PC-3 (cell line): ENCODE data around the gene TLCD4. TPM values are rescaled to one million over a fixed set of nuclear protein-coding genes. Genes with fewer than 3 reads are reported as not detected.

Experiments used
- ATAC-seq: fragments of 200-7000 bp; cut with Tn5 transposase; 2 replicates; pipeline ENCODE4 v1.9.1; 2020; ENCODE audit warnings: mild to moderate bottlenecking, moderate library complexity
- BruUV-seq: library from RNA; stranded (reverse); fragments of 400-500 nt; replicated peaks from 2 replicates; lab custom pipeline; 2021; lab: Mats Ljungman, UMichigan
- CTCF ChIA-PET: fragments of 300-600 bp; sonication (Branson Sonifier 250); formaldehyde crosslinking; loops from one replicate; lab custom pipeline; 2022; ENCODE audit warnings: antibody characterized with exemption; lab: Charles Lee
- POLR2A ChIA-PET: fragments of 300-600 bp; sonication (Branson Sonifier 250); formaldehyde crosslinking; loops from one replicate; lab custom pipeline; 2022; ENCODE audit warnings: antibody characterized with exemption; ENCODE audit not compliant: unreplicated experiment; lab: Charles Lee
- DNase-seq: peaks from one replicate; pipeline ENCODE4 v3.0.0-alpha.2; 2015
- H2AFZ ChIP-seq: fragments of 300-600 bp; sonication (generic); 2 replicates; pipeline ENCODE4 v1.6.0; 2016; ENCODE audit warnings: antibody characterized with exemption, low read length
- H3F3A ChIP-seq: fragments of 300-600 bp; sonication (generic); one replicate; pipeline ENCODE4 v1.6.0; 2017; ENCODE audit warnings: antibody characterized with exemption, low read length, control low read depth, mild to moderate bottlenecking; ENCODE audit not compliant: unreplicated experiment
- H3K27ac ChIP-seq: fragments of 300-600 bp; sonication (generic); 2 replicates; pipeline ENCODE4 v1.5.1; 2016; ENCODE audit warnings: mild to moderate bottlenecking, low read length
- H3K27me3 ChIP-seq: fragments of 300-600 bp; sonication (generic); 2 replicates; pipeline ENCODE4 v1.6.1; 2016; ENCODE audit warnings: low read length, mixed read lengths
- H3K36me3 ChIP-seq: fragments of 300-600 bp; sonication (generic); 2 replicates; pipeline ENCODE4 v1.6.1; 2016; ENCODE audit warnings: low read depth, mixed run types, low read length, mixed read lengths
- H3K4me1 ChIP-seq: fragments of 300-600 bp; sonication (generic); 2 replicates; pipeline ENCODE4 v1.5.1; 2016; ENCODE audit warnings: low read length; ENCODE audit not compliant: insufficient read depth
- H3K4me2 ChIP-seq: fragments of 300-600 bp; sonication (generic); 2 replicates; pipeline ENCODE4 v1.6.0; 2016; ENCODE audit warnings: low read length
- H3K4me3 ChIP-seq: fragments of 300-600 bp; sonication (generic); 2 replicates; pipeline ENCODE4 v1.5.1; 2016; ENCODE audit warnings: mild to moderate bottlenecking, low read length, mixed read lengths
- H3K79me2 ChIP-seq: fragments of 300-600 bp; sonication (generic); 2 replicates; pipeline ENCODE4 v1.6.1; 2017; ENCODE audit warnings: low read length, mixed read lengths
- H3K9ac ChIP-seq: fragments of 300-600 bp; sonication (generic); 2 replicates; pipeline ENCODE4 v1.6.0; 2016; ENCODE audit warnings: mild to moderate bottlenecking, low read length
- H3K9me2 ChIP-seq: fragments of 300-600 bp; sonication (generic); replicated peaks from 2 replicates; pipeline ENCODE4 v1.6.1; 2016; ENCODE audit warnings: mixed run types, low read length, mixed read lengths
- H3K9me3 ChIP-seq: fragments of 300-600 bp; sonication (generic); 2 replicates; pipeline ENCODE4 v1.6.1; 2016; ENCODE audit warnings: low read length, mixed read lengths
- H4K20me1 ChIP-seq: fragments of 300-600 bp; sonication (generic); 2 replicates; pipeline ENCODE4 v1.6.1; 2016; ENCODE audit warnings: low read length, mixed read lengths
- EZH2 ChIP-seq: fragments of 300-600 bp; sonication (generic); IDR thresholded peaks from one replicate; pipeline ENCODE4 v1.6.1; 2017; ENCODE audit warnings: antibody characterized with exemption, mild to moderate bottlenecking, low read length; ENCODE audit not compliant: unreplicated experiment
- EZH2phosphoT487 ChIP-seq: fragments of 300-600 bp; sonication (generic); IDR thresholded peaks from 2 replicates; pipeline ENCODE4 v1.6.1; 2018; ENCODE audit warnings: mild to moderate bottlenecking, antibody characterized with exemption, low read length, borderline replicate concordance
- intact Hi-C: fragments of 100-400 bp; cut with micrococcal nuclease; formaldehyde crosslinking; loops from 2 replicates; pipeline ENCODE4 v1.9.0; 2023
- total RNA-seq: library from RNA; depleted of rRNA; stranded (reverse); fragments of >200 nt; gene quantifications from 2 replicates; pipeline ENCODE4 v1.2.3, GENCODE V29; 2014
- TF ChIP-seq, protein P1 (sequence below): fragments of 300-600 bp; sonication (generic); conservative IDR thresholded peaks from 2 replicates; pipeline ENCODE4 v1.5.1; 2017; ENCODE audit warnings: antibody characterized with exemption, low read depth, mild to moderate bottlenecking, low read length

The TLCD4 gene
- total RNA-seq, 1 experiment from 2014 or later, result 8.3 TPM

DNA sequence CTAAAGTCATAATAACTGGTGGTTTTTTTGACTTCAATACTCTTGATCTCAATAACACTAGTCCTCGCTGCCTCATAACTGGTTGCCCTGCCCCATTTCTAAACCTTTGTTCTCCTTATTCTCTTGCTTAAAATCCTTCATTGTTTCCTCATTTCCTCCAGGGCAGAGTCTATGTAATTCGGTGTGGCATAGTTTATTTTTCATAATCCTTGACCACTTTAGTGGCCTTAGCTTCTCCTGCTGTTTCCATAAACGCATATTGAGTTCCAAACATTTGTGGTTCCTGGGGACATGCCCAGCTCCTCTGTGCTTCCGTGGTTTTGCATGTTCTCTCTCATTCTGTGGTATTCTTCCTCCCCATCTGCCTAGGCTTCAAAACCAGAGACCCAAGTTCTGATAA lies 19.0 kb upstream of the TLCD4 start:
- Histone ChIP-seq H3K9me3 (no peaks in the 10 kb centered on the region), H3K4me2 (no peak overlapping the region), H3K4me1 (peaks cover 28% of the 10 kb centered on the region), H3K4me3 (no peak overlapping the region), H3K9me2 (no peaks in the 10 kb centered on the region), H3K9ac (no peak overlapping the region), H4K20me1 (no peaks in the 10 kb centered on the region), H3K79me2 (no peaks in the 10 kb centered on the region), H3F3A (peaks cover 6% of the 10 kb centered on the region), H3K27ac (no peak overlapping the region), H3K36me3 (no peaks in the 10 kb centered on the region), H3K27me3 (no peaks in the 10 kb centered on the region), H2AFZ (no peak overlapping the region)
- no peak for ATAC-seq
- intact Hi-C loops, result loop anchor here (5.0 kb wide), 1 partner anchor 134 kb away; the partner anchor contains the start of gene RWDD3
- TF ChIP-seq, protein P1, sequence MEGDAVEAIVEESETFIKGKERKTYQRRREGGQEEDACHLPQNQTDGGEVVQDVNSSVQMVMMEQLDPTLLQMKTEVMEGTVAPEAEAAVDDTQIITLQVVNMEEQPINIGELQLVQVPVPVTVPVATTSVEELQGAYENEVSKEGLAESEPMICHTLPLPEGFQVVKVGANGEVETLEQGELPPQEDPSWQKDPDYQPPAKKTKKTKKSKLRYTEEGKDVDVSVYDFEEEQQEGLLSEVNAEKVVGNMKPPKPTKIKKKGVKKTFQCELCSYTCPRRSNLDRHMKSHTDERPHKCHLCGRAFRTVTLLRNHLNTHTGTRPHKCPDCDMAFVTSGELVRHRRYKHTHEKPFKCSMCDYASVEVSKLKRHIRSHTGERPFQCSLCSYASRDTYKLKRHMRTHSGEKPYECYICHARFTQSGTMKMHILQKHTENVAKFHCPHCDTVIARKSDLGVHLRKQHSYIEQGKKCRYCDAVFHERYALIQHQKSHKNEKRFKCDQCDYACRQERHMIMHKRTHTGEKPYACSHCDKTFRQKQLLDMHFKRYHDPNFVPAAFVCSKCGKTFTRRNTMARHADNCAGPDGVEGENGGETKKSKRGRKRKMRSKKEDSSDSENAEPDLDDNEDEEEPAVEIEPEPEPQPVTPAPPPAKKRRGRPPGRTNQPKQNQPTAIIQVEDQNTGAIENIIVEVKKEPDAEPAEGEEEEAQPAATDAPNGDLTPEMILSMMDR, result no peak
- CTCF ChIA-PET, result interaction anchor here (1.1 kb wide), 1 partner anchor 19 kb away, joined by 3 read pairs; the partner anchor contains the start of gene TLCD4
- POLR2A ChIA-PET, result no interaction called here
- no peak for DNase-seq
- BruUV-seq, result no TSS peak

DNA sequence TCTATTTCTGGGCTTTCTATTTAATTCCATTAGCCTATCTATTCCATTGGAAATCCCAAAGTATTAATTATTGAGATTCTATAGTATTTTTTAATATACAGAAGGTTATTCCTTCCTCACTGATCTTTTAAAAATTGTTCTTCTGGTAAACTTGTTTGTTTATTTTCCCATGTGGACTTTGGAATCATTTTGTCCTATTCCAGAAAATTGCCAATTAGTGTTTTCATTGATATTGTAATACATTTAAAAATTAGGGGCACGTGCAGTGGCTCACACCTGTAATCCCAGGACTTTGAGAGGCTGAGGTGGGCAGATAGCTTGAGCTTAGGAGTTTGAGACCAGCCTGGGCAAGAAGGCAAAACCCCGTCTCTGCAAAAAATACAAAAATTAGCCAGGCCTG lies 8.4 kb upstream of the TLCD4 start:
- Histone ChIP-seq H2AFZ (no peak overlapping the region), H3K27me3 (no peaks in the 10 kb centered on the region), H3K79me2 (no peaks in the 10 kb centered on the region), H3K9me3 (no peaks in the 10 kb centered on the region), H3K27ac (no peak overlapping the region), H3F3A (no peaks in the 10 kb centered on the region), H3K4me3 (no peak overlapping the region), H3K36me3 (no peaks in the 10 kb centered on the region), H3K9me2 (no peaks in the 10 kb centered on the region), H3K4me2 (no peak overlapping the region), H3K9ac (no peak overlapping the region), H4K20me1 (no peaks in the 10 kb centered on the region), H3K4me1 (no peaks in the 10 kb centered on the region)
- intact Hi-C loops, result no loop called here
- ChIA-PET POLR2A (no interaction called here), CTCF (no interaction called here)
- no peak for ATAC-seq
- BruUV-seq, result no TSS peak
- no peak for DNase-seq
- TF ChIP-seq, protein P1, result no peak
- TF ChIP-seq EZH2phosphoT487 (no peak), EZH2 (no peak)

GRCh38 chr1:95111014-95111413 lies 6.1 kb upstream of the TLCD4 start:
- no peak overlapping the region for H2AFZ ChIP-seq
- no peak for TF ChIP-seq EZH2phosphoT487
- TF ChIP-seq EZH2, result no peak
- TF ChIP-seq, protein P1, result no peak
- no TSS peak for BruUV-seq
- no peaks in the 10 kb centered on the region for H3K9me3 ChIP-seq
- H3K4me3 ChIP-seq, result no peak overlapping the region
- no peaks in the 10 kb centered on the region for H4K20me1 ChIP-seq
- no peaks in the 10 kb centered on the region for H3K4me1 ChIP-seq
- no peak for DNase-seq
- H3K36me3 ChIP-seq, result no peaks in the 10 kb centered on the region
- H3K9ac ChIP-seq, result no peak overlapping the region
- no peaks in the 10 kb centered on the region for H3K79me2 ChIP-seq
- POLR2A ChIA-PET, result no interaction called here
- CTCF ChIA-PET, result no interaction called here
- H3K9me2 ChIP-seq, result no peaks in the 10 kb centered on the region
- intact Hi-C loops, result loop anchor here (10.0 kb wide), 1 partner anchor 256 kb away; no protein-coding TSS in a partner anchor
- H3K4me2 ChIP-seq, result no peak overlapping the region
- no peak for ATAC-seq
- H3F3A ChIP-seq, result no peaks in the 10 kb centered on the region
- no peak overlapping the region for H3K27ac ChIP-seq
- H3K27me3 ChIP-seq, result no peaks in the 10 kb centered on the region
